H9 (cell line): ENCODE results near the gene ARSJ. TPM values are rescaled to one million over a fixed set of nuclear protein-coding genes. Genes with fewer than 3 reads are reported as not detected.
A peak's percentile ranks its signal among the peaks of the same experiment; 100 is the strongest.

Source experiments
- DNase-seq: peaks from one replicate; pipeline ENCODE4 v3.0.0-alpha.2; 2017
- H2AFZ ChIP-seq: one replicate; pipeline ENCODE4 v1.6.1; 2013; ENCODE audit warnings: mild to moderate bottlenecking, low read length, control low read depth, moderate library complexity
- H2AK5ac ChIP-seq: 2 replicates; pipeline ENCODE4 v1.6.1; 2013; ENCODE audit warnings: low read length, control low read depth, mixed read lengths; ENCODE audit not compliant: insufficient read length
- H2BK120ac ChIP-seq: one replicate; pipeline ENCODE4 v1.6.1; 2013; ENCODE audit warnings: low read depth, mild to moderate bottlenecking, low read length, control low read depth, inconsistent platforms; ENCODE audit not compliant: poor library complexity, severe bottlenecking
- H2BK12ac ChIP-seq: 2 replicates; pipeline ENCODE4 v1.6.1; 2013; ENCODE audit warnings: low read length, control low read depth, mixed read lengths, low read depth; ENCODE audit not compliant: insufficient read length
- H2BK15ac ChIP-seq: 2 replicates; pipeline ENCODE4 v1.6.1; 2013; ENCODE audit warnings: low read depth, low read length, control low read depth
- H2BK20ac ChIP-seq: one replicate; pipeline ENCODE4 v1.6.1; 2013; ENCODE audit warnings: low read depth, mild to moderate bottlenecking, low read length, control low read depth, inconsistent platforms; ENCODE audit not compliant: poor library complexity, severe bottlenecking
- H2BK5ac ChIP-seq: 2 replicates; pipeline ENCODE4 v1.6.1; 2013; ENCODE audit warnings: low read length, control low read depth, mixed read lengths; ENCODE audit not compliant: insufficient read length
- H3K14ac ChIP-seq: 2 replicates; pipeline ENCODE4 v1.6.1; 2013; ENCODE audit warnings: low read length, control low read depth; ENCODE audit not compliant: insufficient read depth
- H3K18ac ChIP-seq: 2 replicates; pipeline ENCODE4 v1.6.1; 2013; ENCODE audit warnings: low read depth, mild to moderate bottlenecking, mixed read lengths, low read length, control low read depth; ENCODE audit not compliant: insufficient read length
- H3K23ac ChIP-seq: 2 replicates; pipeline ENCODE4 v1.6.1; 2013; ENCODE audit warnings: low read length, control low read depth, mixed read lengths, low read depth; ENCODE audit not compliant: insufficient read length
- H3K23me2 ChIP-seq: 2 replicates; pipeline ENCODE4 v1.6.1; 2013; ENCODE audit warnings: low read depth, mild to moderate bottlenecking, mixed read lengths, low read length, control low read depth; ENCODE audit not compliant: insufficient read length, poor library complexity, severe bottlenecking
- H3K27ac ChIP-seq: 2 replicates; pipeline ENCODE4 v1.5.1; 2013; ENCODE audit warnings: low read length, control low read depth, mixed read lengths, low read depth; ENCODE audit not compliant: insufficient read length
- H3K27me3 ChIP-seq: 2 replicates; pipeline ENCODE4 v1.6.1; 2013; ENCODE audit warnings: low read length, control low read depth, inconsistent platforms; ENCODE audit not compliant: insufficient read depth
- H3K4ac ChIP-seq: 2 replicates; pipeline ENCODE4 v1.6.1; 2013; ENCODE audit warnings: low read depth, mild to moderate bottlenecking, control low read depth, inconsistent platforms, low read length, moderate library complexity
- H3K4me1 ChIP-seq: 2 replicates; pipeline ENCODE4 v1.6.1; 2013; ENCODE audit warnings: low read length, control low read depth, inconsistent platforms; ENCODE audit not compliant: insufficient read depth
- H3K4me2 ChIP-seq: 2 replicates; pipeline ENCODE4 v1.6.1; 2013; ENCODE audit warnings: low read length, control low read depth, mixed read lengths; ENCODE audit not compliant: insufficient read length, insufficient read depth
- H3K56ac ChIP-seq: 2 replicates; pipeline ENCODE4 v1.6.1; 2013; ENCODE audit warnings: low read depth, mild to moderate bottlenecking, mixed read lengths, low read length, control low read depth; ENCODE audit not compliant: insufficient read length
- H3K79me1 ChIP-seq: 2 replicates; pipeline ENCODE4 v1.6.1; 2013; ENCODE audit warnings: low read depth, mild to moderate bottlenecking, moderate library complexity, low read length, control low read depth, inconsistent platforms; ENCODE audit not compliant: insufficient read depth, poor library complexity, severe bottlenecking
- H3K79me2 ChIP-seq: 2 replicates; pipeline ENCODE4 v1.6.1; 2013; ENCODE audit warnings: low read length, control low read depth, inconsistent platforms; ENCODE audit not compliant: insufficient read depth
- H3K9ac ChIP-seq: 2 replicates; pipeline ENCODE4 v1.6.1; 2013; ENCODE audit warnings: low read length, control low read depth, mixed read lengths; ENCODE audit not compliant: insufficient read length; ENCODE audit errors: extremely low read depth
- H3K9me3 ChIP-seq: one replicate; pipeline ENCODE4 v1.6.1; 2013; ENCODE audit warnings: low read depth, low read length, inconsistent platforms; ENCODE audit not compliant: control insufficient read depth
- H3T11ph ChIP-seq: one replicate; pipeline ENCODE4 v1.6.1; 2013; ENCODE audit warnings: mild to moderate bottlenecking, low read length, control low read depth, inconsistent platforms
- H4K20me1 ChIP-seq: one replicate; pipeline ENCODE4 v1.6.1; 2013; ENCODE audit not compliant: control insufficient read depth, insufficient read length, insufficient read depth
- H4K5ac ChIP-seq: 2 replicates; pipeline ENCODE4 v1.6.1; 2013; ENCODE audit warnings: low read depth, mild to moderate bottlenecking, mixed read lengths, low read length, control low read depth; ENCODE audit not compliant: insufficient read length
- H4K8ac ChIP-seq: replicated peaks from 2 replicates; pipeline ENCODE4 v1.6.1; 2013; ENCODE audit warnings: low read length, control low read depth, mixed read lengths, low read depth; ENCODE audit not compliant: insufficient read length
- H4K91ac ChIP-seq: 2 replicates; pipeline ENCODE4 v1.6.1; 2013; ENCODE audit warnings: low read depth, mild to moderate bottlenecking, moderate library complexity, mixed read lengths, low read length, control low read depth; ENCODE audit not compliant: insufficient read length
- H3K27ac Mint-ChIP-seq, 3 experiments: 2 replicates in 2 of 3; 3 replicates in 1 of 3; pipeline ENCODE4 v1.8.0; 2020 to 2021; ENCODE audit warnings: mixed read lengths in 3 of 3, mild to moderate bottlenecking in 1 of 3, moderate library complexity in 1 of 3
- H3K27me3 Mint-ChIP-seq: 2 replicates; pipeline ENCODE4 v1.8.0; 2021; ENCODE audit warnings: low read depth, mild to moderate bottlenecking, moderate library complexity, mixed read lengths
- H3K36me3 Mint-ChIP-seq, 3 experiments: 2 replicates in 2 of 3; 3 replicates in 1 of 3; pipeline ENCODE4 v1.8.0; 2020 to 2021; ENCODE audit warnings: low read depth in 3 of 3, mixed read lengths in 3 of 3; ENCODE audit not compliant: insufficient read depth in 1 of 3
- H3K4me1 Mint-ChIP-seq, 2 experiments: 2 replicates each; pipeline ENCODE4 v1.8.0; 2020; ENCODE audit warnings: mixed read lengths in 2 of 2
- H3K4me3 Mint-ChIP-seq, 2 experiments: 2 replicates in 1 of 2; 3 replicates in 1 of 2; pipeline ENCODE4 v1.8.0; 2020 to 2021; ENCODE audit warnings: mild to moderate bottlenecking in 2 of 2, mixed read lengths in 2 of 2, moderate library complexity in 1 of 2
- H3K9me3 Mint-ChIP-seq, 2 experiments: 2 replicates in 1 of 2; 3 replicates in 1 of 2; pipeline ENCODE4 v1.8.0; 2020; ENCODE audit warnings: mild to moderate bottlenecking in 2 of 2, mixed read lengths in 2 of 2, moderate library complexity in 1 of 2
- CTCF ChIP-seq: fragments of 200-600 bp; sonication (generic); conservative IDR thresholded peaks from 3 replicates; pipeline ENCODE4 v1.8.0; 2021; ENCODE audit warnings: antibody characterized with exemption, mild to moderate bottlenecking
- WGBS: extraction: QIAGEN DNeasy Blood & Tissue Kit; methylation state at CpG from one replicate; pipeline ENCODE4 v1.1.7; 2013; ENCODE audit warnings: missing lambda C conversion rate, low lambda C conversion rate, mixed read lengths; ENCODE audit not compliant: insufficient read length; ENCODE audit errors: extremely low coverage; 5-methylcytosine and 5-hydroxymethylcytosine counted together
- total RNA-seq: library from RNA; stranded (reverse); gene quantifications from 2 replicates; pipeline ENCODE4 v1.2.1, GENCODE V29; 2021

The ARSJ gene
- total RNA-seq, 1 experiment from 2014 or later: 1.1 TPM

GRCh38 chr4:113945906-113946305, 33.5 kb downstream of the ARSJ start:
- Histone ChIP-seq H3K9me3 (no peaks in the 10 kb centered on the region), H4K20me1 (no peaks in the 10 kb centered on the region), H2BK120ac (no peak overlapping the region), H2BK20ac (no peak overlapping the region), H3K23ac (no peak overlapping the region), H4K91ac (no peak overlapping the region), H2BK15ac (no peak overlapping the region), H3K27ac (no peak overlapping the region), H3K4me2 (no peak overlapping the region), H3K56ac (no peak overlapping the region), H3K79me1 (no peaks in the 10 kb centered on the region), H2AK5ac (no peak overlapping the region), H3K14ac (no peak overlapping the region), H2BK5ac (no peak overlapping the region), H3T11ph (no peak overlapping the region), H3K79me2 (no peaks in the 10 kb centered on the region), H3K27me3 (no peaks in the 10 kb centered on the region), H3K23me2 (no peaks in the 10 kb centered on the region), H3K9ac (no peak overlapping the region), H4K5ac (no peak overlapping the region), H2AFZ (no peak overlapping the region), H2BK12ac (no peak overlapping the region), H3K18ac (no peak overlapping the region), H3K4me1 (peaks cover 2% of the 10 kb centered on the region), H3K4ac (no peak overlapping the region), H4K8ac (no peak overlapping the region)
- Mint-ChIP-seq H3K27ac (peak overlapping the region; percentile 52 to 87 (median 86); a peak in 5 of 7 replicates), H3K4me1 (peaks cover 11 to 12% of the 10 kb centered on the region in 2 experiments), H3K36me3 (no peaks in the 10 kb centered on the region), H3K27me3 (no peaks in the 10 kb centered on the region), H3K9me3 (no peaks in the 10 kb centered on the region), H3K4me3 (no peak overlapping the region)
- no CpG with 5 or more reads among the region's 1 CpG for WGBS
- no peak for DNase-seq
- no peak for TF ChIP-seq CTCF
